Endothelial cell (in vitro differentiated cells): ENCODE data around the gene CCT5. TPM values are rescaled to one million over a fixed set of nuclear protein-coding genes. Genes with fewer than 3 reads are reported as not detected.

Source experiments
- DNase-seq: peaks from one replicate; pipeline ENCODE4 v3.0.0; 2021; ENCODE audit warnings: low spot score
- H3K27ac Mint-ChIP-seq: one replicate; pipeline ENCODE4 v1.8.0; 2021; ENCODE audit warnings: mixed read lengths, inconsistent platforms; ENCODE audit not compliant: unreplicated experiment
- H3K27me3 Mint-ChIP-seq: one replicate; pipeline ENCODE4 v1.8.0; 2021; ENCODE audit warnings: mild to moderate bottlenecking, moderate library complexity, mixed read lengths, inconsistent platforms; ENCODE audit not compliant: unreplicated experiment
- H3K36me3 Mint-ChIP-seq: one replicate; pipeline ENCODE4 v1.8.0; 2021; ENCODE audit warnings: mild to moderate bottlenecking, low read depth, mixed read lengths, inconsistent platforms; ENCODE audit not compliant: unreplicated experiment
- H3K4me1 Mint-ChIP-seq: one replicate; pipeline ENCODE4 v1.8.0; 2021; ENCODE audit warnings: mild to moderate bottlenecking, mixed read lengths, inconsistent platforms; ENCODE audit not compliant: unreplicated experiment
- H3K4me3 Mint-ChIP-seq: one replicate; pipeline ENCODE4 v1.8.0; 2021; ENCODE audit warnings: mild to moderate bottlenecking, mixed read lengths, inconsistent platforms; ENCODE audit not compliant: unreplicated experiment
- H3K9me3 Mint-ChIP-seq: one replicate; pipeline ENCODE4 v1.8.0; 2021; ENCODE audit warnings: mixed read lengths, inconsistent platforms; ENCODE audit not compliant: unreplicated experiment
- CTCF ChIP-seq: fragments of 200-600 bp; sonication (generic); IDR thresholded peaks from one replicate; pipeline ENCODE4 v1.5.0; 2021; ENCODE audit warnings: antibody characterized with exemption; ENCODE audit not compliant: unreplicated experiment
- total RNA-seq: library from RNA; stranded (reverse); fragmentation: NEBNext Ultra II Directional; extraction: Animal tissue kit (Norgen Biotek cat#: 25700); gene quantifications from one replicate; pipeline ENCODE4 v1.2.1, GENCODE V29; 2021; ENCODE audit not compliant: unreplicated experiment

The CCT5 gene
- total RNA-seq, 1 donor from 2014 or later: 244 TPM

GRCh38 chr5:10219068-10219467, 31.0 kb upstream of the CCT5 start:
- Mint-ChIP-seq H3K27ac (no peak overlapping the region), H3K4me3 (no peak overlapping the region), H3K9me3 (no peaks in the 10 kb centered on the region), H3K27me3 (peaks cover 7% of the 10 kb centered on the region), H3K4me1 (no peaks in the 10 kb centered on the region), H3K36me3 (peaks cover 18% of the 10 kb centered on the region)
- TF ChIP-seq CTCF: no peak
- DNase-seq: no peak

- Mint-ChIP-seq H3K36me3 (peaks cover 22% of the 10 kb centered on the region), H3K4me1 (no peaks in the 10 kb centered on the region), H3K27ac (no peak overlapping the region), H3K9me3 (no peaks in the 10 kb centered on the region), H3K27me3 (peaks cover 7% of the 10 kb centered on the region), H3K4me3 (no peak overlapping the region)
- TF ChIP-seq CTCF: no peak
- no peak for DNase-seq
Measured at GRCh38 chr5:10220248-10220647, 29.8 kb upstream of the CCT5 start.

GRCh38 chr5:10222326-10222725, 27.8 kb upstream of the CCT5 start:
- Mint-ChIP-seq H3K36me3 (peaks cover 30% of the 10 kb centered on the region), H3K4me1 (no peaks in the 10 kb centered on the region), H3K27ac (no peak overlapping the region), H3K27me3 (peaks cover 7% of the 10 kb centered on the region), H3K9me3 (no peaks in the 10 kb centered on the region), H3K4me3 (no peak overlapping the region)
- TF ChIP-seq CTCF: no peak
- no peak for DNase-seq

GRCh38 chr5:10227379-10227778, 22.7 kb upstream of the CCT5 start:
- DNase-seq: no peak
- no peak overlapping the region for H3K4me3 Mint-ChIP-seq
- TF ChIP-seq CTCF: no peak
- no peak overlapping the region for H3K27ac Mint-ChIP-seq
- peaks cover 24% of the 10 kb centered on the region for H3K36me3 Mint-ChIP-seq
- no peaks in the 10 kb centered on the region for H3K4me1 Mint-ChIP-seq
- peaks cover 3% of the 10 kb centered on the region for H3K27me3 Mint-ChIP-seq
- no peaks in the 10 kb centered on the region for H3K9me3 Mint-ChIP-seq

- Mint-ChIP-seq H3K27ac (no peak overlapping the region), H3K4me3 (no peak overlapping the region), H3K9me3 (no peaks in the 10 kb centered on the region), H3K27me3 (peaks cover 3% of the 10 kb centered on the region), H3K36me3 (peaks cover 20% of the 10 kb centered on the region), H3K4me1 (no peaks in the 10 kb centered on the region)
- no peak for DNase-seq
- no peak for TF ChIP-seq CTCF
Measured at GRCh38 chr5:10228288-10228687, 21.8 kb upstream of the CCT5 start.
